ENCODE data around the gene ZNF652. TPM values are rescaled to one million over a fixed set of nuclear protein-coding genes. Genes with fewer than 3 reads are reported as not detected.

The ZNF652 gene
- total RNA-seq, 2 donors from 2014 or later: 24.6 to 25.4 TPM

- no peak overlapping the region for H3K27ac ChIP-seq
- DNase-seq (ENCODE audit: low spot score): no peak
- peaks cover 0 to 8% of the 10 kb centered on the region in 2 donors for H3K4me1 ChIP-seq
- H3K4me3 ChIP-seq: no peak overlapping the region
- TF ChIP-seq CTCF (IDR thresholded peaks at IDR 0.05): no peak
- no peaks in the 10 kb centered on the region for H3K9me3 ChIP-seq
- no peaks in the 10 kb centered on the region for H3K36me3 ChIP-seq
- no peaks in the 10 kb centered on the region for H3K27me3 ChIP-seq
Observed at GRCh38 chr17:49388692-49389513, 26.9 kb upstream of the ZNF652 start.

GRCh38 chr17:49388290-49388640 is 26.2 kb upstream of the ZNF652 start:
- H3K27ac ChIP-seq: no peak overlapping the region

GRCh38 chr17:49387498-49388289 is 25.6 kb upstream of the ZNF652 start:
- Histone ChIP-seq H3K4me3 (no peak overlapping the region), H3K36me3 (no peaks in the 10 kb centered on the region), H3K27ac (no peak overlapping the region), H3K4me1 (peaks cover 0 to 8% of the 10 kb centered on the region in 2 donors), H3K9me3 (no peaks in the 10 kb centered on the region), H3K27me3 (no peaks in the 10 kb centered on the region)
- DNase-seq (ENCODE audit: low spot score): no peak
- TF ChIP-seq CTCF (IDR thresholded peaks at IDR 0.05): no peak

More at GRCh38 chr17:49388290-49388640, 26.2 kb upstream of the ZNF652 start:
- Histone ChIP-seq H3K9me3 (no peaks in the 10 kb centered on the region), H3K4me3 (no peak overlapping the region), H3K27me3 (no peaks in the 10 kb centered on the region), H3K4me1 (peaks cover 0 to 8% of the 10 kb centered on the region in 2 donors), H3K36me3 (no peaks in the 10 kb centered on the region)
- TF ChIP-seq CTCF (IDR thresholded peaks at IDR 0.05): no peak
- DNase-seq (ENCODE audit: low spot score): no peak

- no peak overlapping the region for H3K4me3 ChIP-seq
- no peaks in the 10 kb centered on the region for H3K9me3 ChIP-seq
Observed at GRCh38 chr17:49386373-49386772, 24.3 kb upstream of the ZNF652 start.

GRCh38 chr17:49384951-49385350 is 22.9 kb upstream of the ZNF652 start:
- Histone ChIP-seq H3K36me3 (no peaks in the 10 kb centered on the region), H3K9me3 (no peaks in the 10 kb centered on the region), H3K4me1 (no peaks in the 10 kb centered on the region), H3K27ac (no peak overlapping the region), H3K4me3 (no peak overlapping the region), H3K27me3 (no peaks in the 10 kb centered on the region)
- TF ChIP-seq CTCF (IDR thresholded peaks at IDR 0.05): no peak
- no peak for DNase-seq (ENCODE audit: low spot score)

More at GRCh38 chr17:49386373-49386772, 24.3 kb upstream of the ZNF652 start:
- no peaks in the 10 kb centered on the region for H3K36me3 ChIP-seq
- H3K27me3 ChIP-seq: no peaks in the 10 kb centered on the region
- H3K27ac ChIP-seq: no peak overlapping the region
- no peak for DNase-seq (ENCODE audit: low spot score)
- peaks cover 0 to 8% of the 10 kb centered on the region in 2 donors for H3K4me1 ChIP-seq
- no peak for TF ChIP-seq CTCF (IDR thresholded peaks at IDR 0.05)

Data from right atrium auricular region (tissue), 2 donors.